Testis (tissue), 3 donors: ENCODE data around the gene TENT4A. TPM values are rescaled to one million over a fixed set of nuclear protein-coding genes. Genes with fewer than 3 reads are reported as not detected.
"Not testable (repeated sequence)": the region's sequence is repeated elsewhere in the genome, so short reads cannot be mapped to it uniquely, and the experiment has no call there.

ENCODE experiments used
- DNase-seq: peaks from one replicate; pipeline ENCODE4 v3.0.0-alpha.2; 2019
- H3K27ac ChIP-seq, 2 donors: fragments of 200-600 bp; sonication (generic); one replicate each; pipeline ENCODE4 v1.5.1; 2019
- H3K27me3 ChIP-seq: fragments of 200-600 bp; sonication (generic); one replicate; pipeline ENCODE4 v1.5.1; 2019
- H3K36me3 ChIP-seq: fragments of 200-600 bp; sonication (generic); one replicate; pipeline ENCODE4 v1.5.1; 2017; ENCODE audit warnings: low read depth; ENCODE audit errors: missing control alignments
- H3K4me1 ChIP-seq: fragments of 200-600 bp; sonication (generic); one replicate; pipeline ENCODE4 v1.5.1; 2019
- H3K4me3 ChIP-seq, 2 donors: fragments of 200-600 bp; sonication (generic); one replicate each; pipeline ENCODE4 v1.5.1; 2017 to 2019
- H3K9me3 ChIP-seq: fragments of 200-600 bp; sonication (generic); one replicate; pipeline ENCODE4 v1.5.1; 2017
- CTCF ChIP-seq, 3 experiments: fragments of 450-650 bp in 2 of 3; fragments of 200-600 bp in 1 of 3; sonication (generic) in 1 of 3; IDR thresholded peaks; one replicate each; pipeline ENCODE4 v1.5.1; 2016 to 2019; ENCODE audit warnings: antibody characterized with exemption in 3 of 3, mild to moderate bottlenecking in 2 of 3, moderate library complexity in 1 of 3
- POLR2A ChIP-seq: fragments of 450-650 bp; IDR thresholded peaks from one replicate; pipeline ENCODE4 v1.6.1; 2017; ENCODE audit warnings: antibody characterized with exemption, mild to moderate bottlenecking, moderate library complexity
- WGBS, 2 donors: methylation state at CpG; one replicate each; pipeline ENCODE4 v1.1.5; 2018; 5-methylcytosine and 5-hydroxymethylcytosine counted together
- intact Hi-C: fragments of 100-400 bp; cut with DNase I; formaldehyde crosslinking; loops from one replicate; pipeline ENCODE4 v1.15.1; 2023; ENCODE audit warnings: low total_unique reads
- polyA plus RNA-seq: library from polyadenylated mRNA; stranded (reverse); fragments of 350-450 nt; fragmentation: Illumina TruSeq; extraction: RNeasy Lipid Tissue Mini Kit (QIAGEN cat#74804); gene quantifications from one replicate; pipeline ENCODE4 v1.2.3, GENCODE V29; 2014; ENCODE audit warnings: low read depth, low replicate concordance; ENCODE audit not compliant: insufficient read depth
- total RNA-seq, 2 donors: library from RNA; depleted of rRNA; stranded (reverse); fragments of >200 nt; gene quantifications; one replicate each; pipeline ENCODE4 v1.2.3, GENCODE V29; 2016

TENT4A gene
- total and polyA plus RNA-seq, 3 donors from 2014 or later, result 23.1 to 51.3 (median 46.2) TPM

GRCh38 chr5:6768590-6769230, 55.5 kb downstream of the TENT4A start:
- Histone ChIP-seq H3K4me3 (no peak overlapping the region), H3K27me3 (no peaks in the 10 kb centered on the region), H3K36me3 (no peaks in the 10 kb centered on the region), H3K4me1 (no peaks in the 10 kb centered on the region), H3K27ac (no peak overlapping the region), H3K9me3 (no peaks in the 10 kb centered on the region)
- intact Hi-C loops, result no loop called here
- TF ChIP-seq CTCF (IDR thresholded peaks at IDR 0.05), result no peak
- TF ChIP-seq POLR2A, result no peak
- WGBS, 2 donors, result 94% methylated on average over 11 to 12 of the region's 12 CpGs
- no peak for DNase-seq

- TF ChIP-seq CTCF (IDR thresholded peaks at IDR 0.05), result no peak
- TF ChIP-seq POLR2A, result no peak
- Histone ChIP-seq H3K36me3 (no peaks in the 10 kb centered on the region), H3K27me3 (no peaks in the 10 kb centered on the region), H3K27ac (no peak overlapping the region), H3K4me3 (no peak overlapping the region), H3K9me3 (no peaks in the 10 kb centered on the region), H3K4me1 (no peaks in the 10 kb centered on the region)
- no peak for DNase-seq
- 83 to 87% methylated on average over 7 to 11 of the region's 11 CpGs for WGBS, 2 donors
- intact Hi-C loops, result no loop called here
Measured at GRCh38 chr5:6770826-6771607, 57.8 kb downstream of the TENT4A start.

- Histone ChIP-seq H3K9me3 (no peaks in the 10 kb centered on the region), H3K27me3 (no peaks in the 10 kb centered on the region), H3K27ac (no peak overlapping the region), H3K4me3 (no peak overlapping the region), H3K4me1 (no peaks in the 10 kb centered on the region), H3K36me3 (no peaks in the 10 kb centered on the region)
- WGBS, 2 donors, result 83 to 88% methylated on average over 10 to 11 of the region's 11 CpGs
- no peak for TF ChIP-seq POLR2A
- TF ChIP-seq CTCF (IDR thresholded peaks at IDR 0.05), result no peak
- no peak for DNase-seq
- intact Hi-C loops, result no loop called here
Measured at GRCh38 chr5:6772886-6773285, 59.7 kb downstream of the TENT4A start.

GRCh38 chr5:6773342-6774035, 60.3 kb downstream of the TENT4A start:
- H3K27ac ChIP-seq, result no peak overlapping the region
- no peak for DNase-seq
- no peaks in the 10 kb centered on the region for H3K27me3 ChIP-seq
- no peaks in the 10 kb centered on the region for H3K4me1 ChIP-seq
- TF ChIP-seq POLR2A (no peak), CTCF (IDR thresholded peaks at IDR 0.05) (no peak)
- no peaks in the 10 kb centered on the region for H3K9me3 ChIP-seq
- H3K36me3 ChIP-seq, result no peaks in the 10 kb centered on the region
- H3K4me3 ChIP-seq, result no peak overlapping the region
- WGBS, 2 donors, result 68 to 90% methylated on average over 36 to 37 of the region's 46 CpGs
- intact Hi-C loops, result no loop called here

- intact Hi-C loops, DNase-seq, H3K27me3 ChIP-seq, H3K4me3 ChIP-seq, H3K9me3 ChIP-seq, H3K27ac ChIP-seq, H3K4me1 ChIP-seq, H3K36me3 ChIP-seq: not testable (repeated sequence)
- WGBS, 2 donors, result 35 to 74% methylated on average over 2 to 4 of the region's 27 CpGs
Measured at GRCh38 chr5:6774207-6774606, 61.0 kb downstream of the TENT4A start.
